Inflammatory macrophage treated with lipopolysaccharide for 1 hour (primary cell): ENCODE data around the gene MESP1.
"Not testable (repeated sequence)": the region's sequence is repeated elsewhere in the genome, so short reads cannot be mapped to it uniquely, and the experiment has no call there.

Experiments used
- DNase-seq, 2 donors: peaks; one replicate each; pipeline ENCODE4 v3.0.0-alpha.2; 2020 to 2022

The MESP1 gene

GRCh38 chr15:89750560-89751542 is at the start of gene MESP1:
MESP1 (minus strand) TSS chr15:89751249; CDS start chr15:89751231, 18 bp downstream.
- peak; percentile 85 to 92 for DNase-seq

GRCh38 chr15:89799918-89800498 is 49.0 kb upstream of the MESP1 start:
- DNase-seq, result no peak

- DNase-seq, result no peak
These were observed 48.2 kb upstream of the MESP1 start for GRCh38 chr15:89799011-89799911.

- DNase-seq, result no peak
These were observed 46.7 kb upstream of the MESP1 start for GRCh38 chr15:89797678-89798201.

- no peak for DNase-seq
These were observed 44.9 kb upstream of the MESP1 start for GRCh38 chr15:89795996-89796395.

GRCh38 chr15:89794627-89795241 is 43.7 kb upstream of the MESP1 start:
- no peak for DNase-seq

- DNase-seq, result no peak
These were observed 41.2 kb upstream of the MESP1 start for GRCh38 chr15:89792106-89792805.

- DNase-seq, result no peak
These were observed 39.6 kb upstream of the MESP1 start for GRCh38 chr15:89790661-89791060.

GRCh38 chr15:89790206-89790605 is 39.2 kb upstream of the MESP1 start:
- DNase-seq, result no peak

GRCh38 chr15:89788585-89788984 is 37.5 kb upstream of the MESP1 start:
- not testable (repeated sequence) for DNase-seq

GRCh38 chr15:89787944-89788343 is 36.9 kb upstream of the MESP1 start:
- DNase-seq, result no peak

GRCh38 chr15:89785774-89786140 is 34.7 kb upstream of the MESP1 start:
- DNase-seq, result no peak

- DNase-seq, result no peak
These were observed 34.2 kb upstream of the MESP1 start for GRCh38 chr15:89785064-89785773.

- DNase-seq, result no peak
These were observed 33.6 kb upstream of the MESP1 start for GRCh38 chr15:89784686-89784960.

GRCh38 chr15:89783861-89784685 is 33.0 kb upstream of the MESP1 start:
- no peak for DNase-seq

- DNase-seq, result no peak
These were observed 32.2 kb upstream of the MESP1 start for GRCh38 chr15:89783111-89783860.

GRCh38 chr15:89782619-89782950 is 31.5 kb upstream of the MESP1 start:
- not testable (repeated sequence) for DNase-seq

GRCh38 chr15:89781891-89782618 is 31.0 kb upstream of the MESP1 start:
- DNase-seq, result peak; percentile 93 to 97

- DNase-seq, result peak; percentile 84 to 93
These were observed 30.0 kb upstream of the MESP1 start for GRCh38 chr15:89781055-89781454.
